Hepatocyte (in vitro differentiated cells): ENCODE results near the gene PDE3B.

Source experiments
- CTCF ChIP-seq: fragments of 200-600 bp; sonication (generic); IDR thresholded peaks from 2 replicates; pipeline ENCODE4 v1.5.1; 2016; ENCODE audit warnings: antibody characterized with exemption, mild to moderate bottlenecking; ENCODE audit not compliant: poor library complexity
- EZH2 ChIP-seq: fragments of 200-600 bp; sonication (generic); IDR thresholded peaks from 2 replicates; pipeline ENCODE4 v1.6.1; 2016; ENCODE audit warnings: antibody characterized with exemption, mild to moderate bottlenecking, borderline replicate concordance
- EZH2phosphoT487 ChIP-seq: fragments of 200-600 bp; sonication (generic); IDR thresholded peaks from one replicate; pipeline ENCODE4 v1.6.1; 2018; ENCODE audit warnings: antibody characterized with exemption, mild to moderate bottlenecking, low read depth, moderate library complexity; ENCODE audit not compliant: unreplicated experiment, severe bottlenecking

GRCh38 chr11:14655435-14655834 lies 11.8 kb downstream of the PDE3B start:
- no peak for TF ChIP-seq CTCF
- no peak for TF ChIP-seq EZH2
- no peak for TF ChIP-seq EZH2phosphoT487
